ENCODE results near the gene IRF9. TPM values are rescaled to one million over a fixed set of nuclear protein-coding genes. Genes with fewer than 3 reads are reported as not detected.

Gene IRF9
- total and polyA plus RNA-seq, 2 of the 13 experiments (the other 11 are each of a cell fraction or from before 2014, with no cell fraction given): 14.9 to 49.7 TPM

- TF ChIP-seq ZNF550 (CRISPR knock-in tag; IDR thresholded peaks at IDR 0.05; ENCODE audit: borderline replicate concordance): peak; percentile 97
- peak; percentile 97 for TF ChIP-seq U2AF1 (optimal IDR thresholded peaks at IDR 0.05; ENCODE audit: low read depth, low read length)
- TF ChIP-seq CREM (IDR thresholded peaks at IDR 0.05): peak; percentile 96
- TF ChIP-seq CREM (CRISPR knock-in tag; IDR thresholded peaks at IDR 0.05): no peak
- TF ChIP-seq ZNF607 (CRISPR knock-in tag; IDR thresholded peaks at IDR 0.05; ENCODE audit: borderline replicate concordance): peak; percentile 98
- TF ChIP-seq ZNF850 (CRISPR knock-in tag; conservative IDR thresholded peaks at IDR 0.05): no peak
- TF ChIP-seq CEBPB (IDR thresholded peaks at IDR 0.05; ENCODE audit: borderline replicate concordance, low read depth, low read length): no peak
- no peak for TF ChIP-seq ZKSCAN1 (IDR thresholded peaks at IDR 0.05; ENCODE audit: low read length)
- TF ChIP-seq ZC3H13 (CRISPR knock-in tag; IDR thresholded peaks at IDR 0.05): no peak
- TF ChIP-seq ZNF883 (CRISPR knock-in tag; IDR thresholded peaks at IDR 0.05; ENCODE audit: not compliant biosample characterization): peak; percentile 99
- peak; percentile 97 for TF ChIP-seq KLF9 (CRISPR knock-in tag; IDR thresholded peaks at IDR 0.05; ENCODE audit: low read depth)
- TF ChIP-seq ZNF713 (CRISPR knock-in tag; IDR thresholded peaks at IDR 0.05): peak; percentile 100
- peak; percentile 30; the same call in 1 of the 2 replicates for TF ChIP-seq ZNF3 (CRISPR knock-in tag; IDR thresholded peaks at IDR 0.05)
- no peak for TF ChIP-seq ZXDC (CRISPR knock-in tag; IDR thresholded peaks at IDR 0.05)
- TF ChIP-seq POGK (CRISPR knock-in tag; conservative IDR thresholded peaks at IDR 0.05): peak; percentile 99
- peak; percentile 100 for TF ChIP-seq KMT2B (CRISPR knock-in tag; IDR thresholded peaks at IDR 0.05)
- TF ChIP-seq TEAD3 (CRISPR knock-in tag; optimal IDR thresholded peaks at IDR 0.05; ENCODE audit: borderline replicate concordance): peak; percentile 92
- TF ChIP-seq MEIS2 (CRISPR knock-in tag; IDR thresholded peaks at IDR 0.05): peak; percentile 97
- no peak for TF ChIP-seq ZNF496 (CRISPR knock-in tag; IDR thresholded peaks at IDR 0.05; ENCODE audit: insufficient replicate concordance)
- peak; percentile 97 for TF ChIP-seq ZBTB34 (CRISPR knock-in tag; IDR thresholded peaks at IDR 0.05)
- no peak for TF ChIP-seq RNF219 (CRISPR knock-in tag; IDR thresholded peaks at IDR 0.05)
- no peak; the same call in 1 of the 2 replicates for TF ChIP-seq PAF1 (CRISPR knock-in tag; IDR thresholded peaks at IDR 0.05)
- TF ChIP-seq JUNB (CRISPR knock-in tag; IDR thresholded peaks at IDR 0.05; ENCODE audit: borderline replicate concordance): no peak
Measured at GRCh38 chr14:24195186-24196070, 34.4 kb downstream of the IRF9 start, which contains the start of gene TM9SF1 (continued).

Data from HepG2 (cell line).